HepG2 (cell line): ENCODE data around the gene BANP. TPM values are rescaled to one million over a fixed set of nuclear protein-coding genes. Genes with fewer than 3 reads are reported as not detected.

Experiments
- CBFB ChIP-seq: sonication (generic); formaldehyde crosslinking; IDR thresholded peaks from 2 replicates; pipeline ENCODE4 v1.4.0; 2020; ENCODE audit warnings: missing genetic modification reagents
- CREB1 ChIP-seq, 2 experiments: fragments of 450-650 bp in 1 of 2; IDR thresholded peaks; 2 replicates each; pipeline ENCODE4 v1.6.1; 2016 to 2017; ENCODE audit warnings: control low read depth in 1 of 2, mild to moderate bottlenecking in 1 of 2, missing compliant biosample characterization in 1 of 2, missing genetic modification characterization in 1 of 2
- ESRRA ChIP-seq: sonication (generic); formaldehyde crosslinking; IDR thresholded peaks from 2 replicates; pipeline ENCODE4 v1.5.1; 2020; ENCODE audit warnings: mild to moderate bottlenecking, low read depth, missing genetic modification reagents
- MBD4 ChIP-seq: IDR thresholded peaks from 2 replicates; pipeline ENCODE4 v1.6.1; 2012; ENCODE audit warnings: low read length, inconsistent platforms, borderline replicate concordance
- MEF2D ChIP-seq: sonication (generic); formaldehyde crosslinking; IDR thresholded peaks from 2 replicates; pipeline ENCODE4 v1.5.1; 2020; ENCODE audit warnings: mild to moderate bottlenecking, missing genetic modification reagents
- MTF1 ChIP-seq: sonication (generic); formaldehyde crosslinking; IDR thresholded peaks from 2 replicates; pipeline ENCODE4 v1.5.0; 2020; ENCODE audit warnings: missing genetic modification reagents
- MYNN ChIP-seq: sonication (generic); formaldehyde crosslinking; IDR thresholded peaks from 2 replicates; pipeline ENCODE4 v1.4.0; 2020; ENCODE audit warnings: mild to moderate bottlenecking, low read depth, missing genetic modification reagents
- NCOA2 ChIP-seq: sonication (generic); formaldehyde crosslinking; IDR thresholded peaks from 2 replicates; pipeline ENCODE4 v1.8.0; 2022; ENCODE audit warnings: inconsistent platforms
- REPIN1 ChIP-seq: sonication (generic); formaldehyde crosslinking; IDR thresholded peaks from 2 replicates; pipeline ENCODE4 v1.8.0; 2022; ENCODE audit warnings: missing genetic modification reagents, low read depth, mild to moderate bottlenecking, borderline replicate concordance
- RFX1 ChIP-seq: fragments of 450-650 bp; IDR thresholded peaks from 2 replicates; pipeline ENCODE4 v1.6.1; 2017
- TFDP2 ChIP-seq: sonication (generic); formaldehyde crosslinking; IDR thresholded peaks from 2 replicates; pipeline ENCODE4 v1.4.0; 2020; ENCODE audit warnings: missing genetic modification reagents
- ZFX ChIP-seq: sonication (generic); formaldehyde crosslinking; IDR thresholded peaks from 2 replicates; pipeline ENCODE4 v1.4.0; 2020; ENCODE audit warnings: mild to moderate bottlenecking, low read depth, missing genetic modification reagents, moderate library complexity
- ZNF17 ChIP-seq: sonication (generic); formaldehyde crosslinking; IDR thresholded peaks from 2 replicates; pipeline ENCODE4 v1.5.0; 2020; ENCODE audit warnings: mild to moderate bottlenecking, missing genetic modification reagents
- ZNF207 ChIP-seq: fragments of 450-650 bp; IDR thresholded peaks from 2 replicates; pipeline ENCODE4 v1.6.1; 2016; ENCODE audit warnings: antibody characterized with exemption, borderline replicate concordance
- ZNF281 ChIP-seq: sonication (generic); formaldehyde crosslinking; IDR thresholded peaks from 2 replicates; pipeline ENCODE4 v1.4.0; 2020; ENCODE audit warnings: missing genetic modification reagents, borderline replicate concordance
- ZNF296 ChIP-seq: sonication (generic); formaldehyde crosslinking; conservative IDR thresholded peaks from 2 replicates; pipeline ENCODE4 v1.5.0; 2020; ENCODE audit warnings: mild to moderate bottlenecking, missing genetic modification reagents
- polyA plus RNA-seq, 8 experiments: library from polyadenylated mRNA; depleted of rRNA in 3 of 8; stranded (reverse) in 7 of 8; unstranded in 1 of 8; fragments of >200 nt; fragmentation: Illumina TruSeq in 4 of 8; extraction: Trizol in 4 of 8; gene quantifications; 2 replicates each; pipeline versions ENCODE4 v1.2.1 to v1.2.3, GENCODE V29; 2011 to 2016; ENCODE audit warnings: low read depth in 4 of 8, missing spikeins in 1 of 8, mixed read lengths in 1 of 8; ENCODE audit not compliant: insufficient read depth in 1 of 8
- total RNA-seq, 5 experiments: library from RNA; depleted of rRNA; stranded (reverse); fragments of >200 nt; fragmentation: Illumina TruSeq; extraction: Trizol; gene quantifications; 2 replicates each; pipeline ENCODE4 v1.2.3, GENCODE V29; 2016; ENCODE audit warnings: low read depth in 1 of 5
- TF ChIP-seq, protein P1 (sequence below): sonication (generic); formaldehyde crosslinking; IDR thresholded peaks from 2 replicates; pipeline ENCODE4 v1.4.0; 2020; ENCODE audit warnings: missing genetic modification reagents
- TF ChIP-seq, protein P2 (sequence below): sonication (generic); formaldehyde crosslinking; IDR thresholded peaks from 2 replicates; pipeline ENCODE4 v1.8.1; 2023; ENCODE audit warnings: mild to moderate bottlenecking, missing genetic modification reagents
- TF ChIP-seq, protein P3 (sequence below): IDR thresholded peaks from 2 replicates; pipeline ENCODE4 v1.4.0; 2020; ENCODE audit warnings: mild to moderate bottlenecking, missing genetic modification reagents

Gene BANP
- total and polyA plus RNA-seq, 2 of the 13 experiments (the other 11 are each of a cell fraction or from before 2014, with no cell fraction given), result 20.2 to 23.8 TPM

DNA sequence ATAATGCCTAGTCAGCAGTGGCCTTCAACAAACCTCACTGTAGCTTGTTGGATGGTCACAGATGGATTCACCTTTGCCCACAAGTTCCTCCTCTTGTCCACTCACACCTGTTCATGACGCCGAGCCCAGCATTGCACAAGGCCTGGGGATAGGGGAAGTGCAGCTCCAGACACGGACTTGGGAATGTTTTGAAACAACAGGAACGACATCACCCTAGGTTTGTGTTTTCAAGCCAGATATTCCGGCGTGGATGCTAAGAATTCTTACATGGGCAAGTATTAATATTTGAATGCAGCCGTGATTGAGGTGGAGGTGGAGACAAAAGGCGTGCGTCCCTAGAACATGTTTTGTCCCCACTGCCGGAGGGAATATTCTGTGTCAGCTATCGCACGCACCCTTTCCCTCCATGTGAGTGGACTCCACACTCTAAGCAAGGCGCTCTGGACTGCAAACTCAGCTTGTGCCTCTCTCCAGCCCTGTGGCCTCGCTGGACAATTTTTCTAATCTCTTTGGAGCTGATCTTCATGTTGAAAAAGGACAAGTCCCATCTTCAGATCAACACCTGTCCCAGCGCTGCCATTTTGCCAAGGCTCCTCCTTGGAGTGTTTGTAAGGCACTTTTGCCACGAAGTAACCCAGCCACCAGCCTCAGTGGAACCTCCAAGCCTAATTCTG, 2.0 kb upstream of the BANP start (continued):
- TF ChIP-seq TFDP2 (CRISPR knock-in tag) (peak; percentile 70), ESRRA (CRISPR knock-in tag) (peak; percentile 25; the same call in 1 of the 2 replicates), ZFX (CRISPR knock-in tag) (peak; percentile 77), CBFB (CRISPR knock-in tag) (0 out of 2 replicates have a peak, but pooled peaks have one; percentile 43), MEF2D (no peak; the same call in 1 of the 2 replicates), MTF1 (CRISPR knock-in tag) (no peak), CREB1 (IDR thresholded peaks at IDR 0.05) (peak; percentile 47; the same call in 1 of the 2 replicates), CREB1 (CRISPR knock-in tag; IDR thresholded peaks at IDR 0.05) (peak; percentile 83), RFX1 (no peak), NCOA2 (CRISPR knock-in tag) (no peak; the same call in 1 of the 2 replicates), ZNF207 (no peak), MYNN (no peak; the same call in 1 of the 2 replicates), ZNF281 (CRISPR knock-in tag) (peak; percentile 46; the same call in 1 of the 2 replicates), REPIN1 (CRISPR knock-in tag) (peak; percentile 54; the same call in 1 of the 2 replicates), MBD4 (no peak; the same call in 1 of the 2 replicates), ZNF17 (CRISPR knock-in tag) (no peak), ZNF296 (CRISPR knock-in tag) (peak; percentile 86)
- TF ChIP-seq, protein P1, sequence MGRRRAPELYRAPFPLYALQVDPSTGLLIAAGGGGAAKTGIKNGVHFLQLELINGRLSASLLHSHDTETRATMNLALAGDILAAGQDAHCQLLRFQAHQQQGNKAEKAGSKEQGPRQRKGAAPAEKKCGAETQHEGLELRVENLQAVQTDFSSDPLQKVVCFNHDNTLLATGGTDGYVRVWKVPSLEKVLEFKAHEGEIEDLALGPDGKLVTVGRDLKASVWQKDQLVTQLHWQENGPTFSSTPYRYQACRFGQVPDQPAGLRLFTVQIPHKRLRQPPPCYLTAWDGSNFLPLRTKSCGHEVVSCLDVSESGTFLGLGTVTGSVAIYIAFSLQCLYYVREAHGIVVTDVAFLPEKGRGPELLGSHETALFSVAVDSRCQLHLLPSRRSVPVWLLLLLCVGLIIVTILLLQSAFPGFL, result no peak
- TF ChIP-seq, protein P2, sequence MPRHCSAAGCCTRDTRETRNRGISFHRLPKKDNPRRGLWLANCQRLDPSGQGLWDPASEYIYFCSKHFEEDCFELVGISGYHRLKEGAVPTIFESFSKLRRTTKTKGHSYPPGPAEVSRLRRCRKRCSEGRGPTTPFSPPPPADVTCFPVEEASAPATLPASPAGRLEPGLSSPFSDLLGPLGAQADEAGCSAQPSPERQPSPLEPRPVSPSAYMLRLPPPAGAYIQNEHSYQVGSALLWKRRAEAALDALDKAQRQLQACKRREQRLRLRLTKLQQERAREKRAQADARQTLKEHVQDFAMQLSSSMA (CRISPR knock-in tag), result no peak
- TF ChIP-seq, protein P3, sequence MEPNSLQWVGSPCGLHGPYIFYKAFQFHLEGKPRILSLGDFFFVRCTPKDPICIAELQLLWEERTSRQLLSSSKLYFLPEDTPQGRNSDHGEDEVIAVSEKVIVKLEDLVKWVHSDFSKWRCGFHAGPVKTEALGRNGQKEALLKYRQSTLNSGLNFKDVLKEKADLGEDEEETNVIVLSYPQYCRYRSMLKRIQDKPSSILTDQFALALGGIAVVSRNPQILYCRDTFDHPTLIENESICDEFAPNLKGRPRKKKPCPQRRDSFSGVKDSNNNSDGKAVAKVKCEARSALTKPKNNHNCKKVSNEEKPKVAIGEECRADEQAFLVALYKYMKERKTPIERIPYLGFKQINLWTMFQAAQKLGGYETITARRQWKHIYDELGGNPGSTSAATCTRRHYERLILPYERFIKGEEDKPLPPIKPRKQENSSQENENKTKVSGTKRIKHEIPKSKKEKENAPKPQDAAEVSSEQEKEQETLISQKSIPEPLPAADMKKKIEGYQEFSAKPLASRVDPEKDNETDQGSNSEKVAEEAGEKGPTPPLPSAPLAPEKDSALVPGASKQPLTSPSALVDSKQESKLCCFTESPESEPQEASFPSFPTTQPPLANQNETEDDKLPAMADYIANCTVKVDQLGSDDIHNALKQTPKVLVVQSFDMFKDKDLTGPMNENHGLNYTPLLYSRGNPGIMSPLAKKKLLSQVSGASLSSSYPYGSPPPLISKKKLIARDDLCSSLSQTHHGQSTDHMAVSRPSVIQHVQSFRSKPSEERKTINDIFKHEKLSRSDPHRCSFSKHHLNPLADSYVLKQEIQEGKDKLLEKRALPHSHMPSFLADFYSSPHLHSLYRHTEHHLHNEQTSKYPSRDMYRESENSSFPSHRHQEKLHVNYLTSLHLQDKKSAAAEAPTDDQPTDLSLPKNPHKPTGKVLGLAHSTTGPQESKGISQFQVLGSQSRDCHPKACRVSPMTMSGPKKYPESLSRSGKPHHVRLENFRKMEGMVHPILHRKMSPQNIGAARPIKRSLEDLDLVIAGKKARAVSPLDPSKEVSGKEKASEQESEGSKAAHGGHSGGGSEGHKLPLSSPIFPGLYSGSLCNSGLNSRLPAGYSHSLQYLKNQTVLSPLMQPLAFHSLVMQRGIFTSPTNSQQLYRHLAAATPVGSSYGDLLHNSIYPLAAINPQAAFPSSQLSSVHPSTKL (CRISPR knock-in tag), result peak; percentile 12; the same call in 1 of the 2 replicates
